Iris pigment epithelial cell (primary cell): ENCODE measurements around the gene TTC1.
"Not testable (repeated sequence)": the region's sequence is repeated elsewhere in the genome, so short reads cannot be mapped to it uniquely, and the experiment has no call there.

Experiments used
- DNase-seq: peaks from one replicate; pipeline ENCODE4 v3.0.0-alpha.2; 2011; ENCODE audit warnings: low read depth

TTC1 gene

GRCh38 chr5:160008877-160009590, at the start of gene TTC1:
Gene TTC1, plus strand, starts transcription at chr5:160009139. Its CDS starts 1,390 bp downstream, at chr5:160010529.
- DNase-seq: peak; percentile 100

- DNase-seq: no peak
Observed at GRCh38 chr5:159961176-159962160, 47.5 kb upstream of the TTC1 start.

GRCh38 chr5:159962214-159962613, 46.7 kb upstream of the TTC1 start:
- DNase-seq: no peak

GRCh38 chr5:159963935-159964334, 45.0 kb upstream of the TTC1 start:
- no peak for DNase-seq

- peak; percentile 71 for DNase-seq
Observed at GRCh38 chr5:159965031-159965837, 43.7 kb upstream of the TTC1 start.

GRCh38 chr5:159965838-159966128, 43.2 kb upstream of the TTC1 start:
- DNase-seq: not testable (repeated sequence)

- DNase-seq: no peak
Observed at GRCh38 chr5:159969966-159970365, 39.0 kb upstream of the TTC1 start.

- DNase-seq: peak; percentile 89
Observed at GRCh38 chr5:159971038-159971437, 37.9 kb upstream of the TTC1 start.

GRCh38 chr5:159971514-159971913, 37.4 kb upstream of the TTC1 start:
- DNase-seq: no peak

- DNase-seq: no peak
Observed at GRCh38 chr5:159971931-159972461, 36.9 kb upstream of the TTC1 start.

GRCh38 chr5:159972538-159973362, 36.2 kb upstream of the TTC1 start:
- no peak for DNase-seq

- DNase-seq: peak; percentile 99
Observed at GRCh38 chr5:159975462-159976019, 33.4 kb upstream of the TTC1 start.

- no peak for DNase-seq
Observed at GRCh38 chr5:159976921-159977320, 32.0 kb upstream of the TTC1 start.

- DNase-seq: no peak
Observed at GRCh38 chr5:159978358-159978757, 30.6 kb upstream of the TTC1 start.

- DNase-seq: no peak
Observed at GRCh38 chr5:159982421-159983173, 26.3 kb upstream of the TTC1 start.

GRCh38 chr5:159987031-159987674, 21.8 kb upstream of the TTC1 start:
- DNase-seq: peak; percentile 73

- no peak for DNase-seq
Observed at GRCh38 chr5:159990506-159990905, 18.4 kb upstream of the TTC1 start.

GRCh38 chr5:159992566-159992965, 16.4 kb upstream of the TTC1 start:
- DNase-seq: no peak

GRCh38 chr5:159993194-159993593, 15.7 kb upstream of the TTC1 start:
- DNase-seq: no peak

- DNase-seq: no peak
Observed at GRCh38 chr5:159995907-159996306, 13.0 kb upstream of the TTC1 start.
